Activated CD8-positive, alpha-beta T cell treated with anti-CD3 and anti-CD28 coated beads, Interleukin-2, amount 10 ng/mL, durations not matched to agents 7 days and 5 days (primary cell): ENCODE results near the gene MAN2B2. TPM values are rescaled to one million over a fixed set of nuclear protein-coding genes. Genes with fewer than 3 reads are reported as not detected.

Experiments
- ATAC-seq: fragments of 150-1000 bp; cut with Tn5 transposase; one replicate; pipeline ENCODE4 v1.10.0; 2021; ENCODE audit warnings: moderate library complexity
- CTCF ChIA-PET: fragments of 350-600 bp; sonication (Branson Sonifier 250); formaldehyde crosslinking; loops from one replicate; lab custom pipeline; 2021; ENCODE audit warnings: antibody characterized with exemption; lab: Charles Lee
- POLR2A ChIA-PET: fragments of 350-600 bp; sonication (Branson Sonifier 250); formaldehyde crosslinking; loops from one replicate; lab custom pipeline; 2021; ENCODE audit warnings: antibody characterized with exemption; lab: Charles Lee
- DNase-seq: peaks from one replicate; pipeline ENCODE4 v3.0.0-alpha.2; 2020
- H3K27ac Mint-ChIP-seq: one replicate; pipeline ENCODE4 v1.8.0; 2021; ENCODE audit warnings: mild to moderate bottlenecking, mixed read lengths
- H3K27me3 Mint-ChIP-seq: one replicate; pipeline ENCODE4 v1.8.0; 2021; ENCODE audit warnings: low read depth, mixed read lengths
- H3K36me3 Mint-ChIP-seq: one replicate; pipeline ENCODE4 v1.8.0; 2021; ENCODE audit warnings: low read depth, mixed read lengths
- H3K4me1 Mint-ChIP-seq: one replicate; pipeline ENCODE4 v1.8.0; 2021; ENCODE audit warnings: low read depth, mixed read lengths
- H3K4me3 Mint-ChIP-seq: one replicate; pipeline ENCODE4 v1.8.0; 2021; ENCODE audit warnings: mild to moderate bottlenecking, mixed read lengths
- H3K9me3 Mint-ChIP-seq: one replicate; pipeline ENCODE4 v1.8.0; 2022; ENCODE audit warnings: mixed read lengths; ENCODE audit not compliant: insufficient read depth
- total RNA-seq, 2 experiments: library from RNA; stranded (reverse); gene quantifications; one replicate each; pipeline ENCODE4 v1.2.3, GENCODE V29; 2021

The MAN2B2 gene
- total RNA-seq, 2 experiments from 2014 or later: 27.6 to 29.1 TPM

GRCh38 chr4:6573551-6573950, 1.4 kb upstream of the MAN2B2 start:
- Mint-ChIP-seq H3K4me3 (no peak overlapping the region), H3K27me3 (peaks cover 11% of the 10 kb centered on the region), H3K36me3 (peaks cover 14% of the 10 kb centered on the region), H3K9me3 (no peaks in the 10 kb centered on the region), H3K4me1 (peaks cover 11% of the 10 kb centered on the region), H3K27ac (no peak overlapping the region)
- no peak for DNase-seq
- no peak for ATAC-seq
- ChIA-PET CTCF (interaction anchor here (0.9 to 1.2 kb wide), 2 partner anchors 235 to 575 kb away, joined by 3 to 4 read pairs; no protein-coding TSS in a partner anchor), POLR2A (interaction anchor here (1.2 to 2.1 kb wide), 2 partner anchors 67 to 116 kb away, joined by 4 to 11 read pairs; partner anchors contain the start of gene MRFAP1)

- ATAC-seq: no peak
- DNase-seq: no peak
- Mint-ChIP-seq H3K4me1 (peaks cover 11% of the 10 kb centered on the region), H3K27ac (peak overlapping the region; percentile 83), H3K27me3 (peaks cover 11% of the 10 kb centered on the region), H3K9me3 (no peaks in the 10 kb centered on the region), H3K36me3 (peaks cover 17% of the 10 kb centered on the region), H3K4me3 (peak overlapping the region; percentile 84)
- POLR2A ChIA-PET: interaction anchor here (0.6 to 2.1 kb wide), 4 partner anchors 66 to 1895 kb away, joined by 3 to 11 read pairs (median 4); partner anchors contain the start of gene MRFAP1
- CTCF ChIA-PET: interaction anchor here (1.0 to 1.4 kb wide), 5 partner anchors 116 to 299 kb away, joined by 3 to 7 read pairs (median 3); no protein-coding TSS in a partner anchor
These were observed 823 bp upstream of the MAN2B2 start for GRCh38 chr4:6573986-6574746.

- Mint-ChIP-seq H3K27me3 (peaks cover 11% of the 10 kb centered on the region), H3K9me3 (no peaks in the 10 kb centered on the region), H3K4me1 (peaks cover 11% of the 10 kb centered on the region), H3K36me3 (peaks cover 32% of the 10 kb centered on the region), H3K27ac (peak overlapping the region; percentile 90), H3K4me3 (peak overlapping the region; percentile 84)
- ATAC-seq: no peak
- POLR2A ChIA-PET: interaction anchor here (0.6 to 2.1 kb wide), 4 partner anchors 13 to 98 kb away, joined by 3 to 11 read pairs (median 4); partner anchors contain the start of gene MRFAP1
- CTCF ChIA-PET: interaction anchor here (1.0 to 1.4 kb wide), 2 partner anchors 29 to 142 kb away, joined by 3 to 7 read pairs; no protein-coding TSS in a partner anchor
- no peak for DNase-seq
These were observed 683 bp downstream of the MAN2B2 start for GRCh38 chr4:6575503-6576240.

GRCh38 chr4:6576512-6576911, 1.5 kb downstream of the MAN2B2 start:
- ATAC-seq (no peak), DNase-seq (no peak)
- Mint-ChIP-seq H3K4me3 (no peak overlapping the region), H3K36me3 (peaks cover 40% of the 10 kb centered on the region), H3K4me1 (peaks cover 11% of the 10 kb centered on the region), H3K27ac (no peak overlapping the region), H3K27me3 (peaks cover 8% of the 10 kb centered on the region), H3K9me3 (no peaks in the 10 kb centered on the region)
- CTCF ChIA-PET: no interaction called here
- POLR2A ChIA-PET: interaction anchor here (0.6 to 1.0 kb wide), 2 partner anchors 12 to 1737 kb away, joined by 3 to 4 read pairs; no protein-coding TSS in a partner anchor

GRCh38 chr4:6576932-6577331, 1.9 kb downstream of the MAN2B2 start:
- Mint-ChIP-seq H3K27me3 (peaks cover 5% of the 10 kb centered on the region), H3K4me3 (no peak overlapping the region), H3K9me3 (no peaks in the 10 kb centered on the region), H3K36me3 (peaks cover 43% of the 10 kb centered on the region), H3K27ac (no peak overlapping the region), H3K4me1 (peaks cover 11% of the 10 kb centered on the region)
- ATAC-seq: no peak
- no peak for DNase-seq
- POLR2A ChIA-PET: interaction anchor here (0.6 kb wide), 1 partner anchor 1737 kb away, joined by 3 read pairs; no protein-coding TSS in a partner anchor
- CTCF ChIA-PET: no interaction called here

GRCh38 chr4:6577409-6577808, 2.4 kb downstream of the MAN2B2 start:
- Mint-ChIP-seq H3K9me3 (no peaks in the 10 kb centered on the region), H3K36me3 (peaks cover 47% of the 10 kb centered on the region), H3K27ac (no peak overlapping the region), H3K4me3 (no peak overlapping the region), H3K27me3 (peaks cover 4% of the 10 kb centered on the region), H3K4me1 (peaks cover 11% of the 10 kb centered on the region)
- ATAC-seq: no peak
- DNase-seq: no peak
- ChIA-PET CTCF (no interaction called here), POLR2A (no interaction called here)

GRCh38 chr4:6578221-6578620, 3.2 kb downstream of the MAN2B2 start:
- ChIA-PET CTCF (no interaction called here), POLR2A (interaction anchor here (1.0 kb wide), 1 partner anchor 13 kb away, joined by 3 read pairs; no protein-coding TSS in a partner anchor)
- Mint-ChIP-seq H3K27ac (no peak overlapping the region), H3K4me3 (no peak overlapping the region), H3K27me3 (no peaks in the 10 kb centered on the region), H3K36me3 (peaks cover 54% of the 10 kb centered on the region), H3K9me3 (no peaks in the 10 kb centered on the region), H3K4me1 (peaks cover 11% of the 10 kb centered on the region)
- ATAC-seq (no peak), DNase-seq (no peak)

GRCh38 chr4:6580353-6580752, 5.4 kb downstream of the MAN2B2 start:
- H3K27ac Mint-ChIP-seq: no peak overlapping the region
- ATAC-seq (no peak), DNase-seq (no peak)
- POLR2A ChIA-PET: no interaction called here
- no peak overlapping the region for H3K4me3 Mint-ChIP-seq
- peaks cover 5% of the 10 kb centered on the region for H3K4me1 Mint-ChIP-seq
- no peaks in the 10 kb centered on the region for H3K27me3 Mint-ChIP-seq
- no peaks in the 10 kb centered on the region for H3K9me3 Mint-ChIP-seq
- peaks cover 75% of the 10 kb centered on the region for H3K36me3 Mint-ChIP-seq
- CTCF ChIA-PET: no interaction called here

- no peaks in the 10 kb centered on the region for H3K27me3 Mint-ChIP-seq
- H3K4me3 Mint-ChIP-seq: no peak overlapping the region
- ChIA-PET POLR2A (no interaction called here), CTCF (no interaction called here)
- DNase-seq: no peak
- no peak overlapping the region for H3K27ac Mint-ChIP-seq
- no peak for ATAC-seq
- peaks cover 81% of the 10 kb centered on the region for H3K36me3 Mint-ChIP-seq
- H3K9me3 Mint-ChIP-seq: no peaks in the 10 kb centered on the region
- H3K4me1 Mint-ChIP-seq: no peaks in the 10 kb centered on the region
These were observed 6.7 kb downstream of the MAN2B2 start for GRCh38 chr4:6581566-6582121.

GRCh38 chr4:6582889-6583490, 8.0 kb downstream of the MAN2B2 start:
- peak; percentile 35 for ATAC-seq
- Mint-ChIP-seq H3K36me3 (peaks cover 73% of the 10 kb centered on the region), H3K9me3 (no peaks in the 10 kb centered on the region), H3K27me3 (no peaks in the 10 kb centered on the region), H3K4me3 (no peak overlapping the region), H3K27ac (no peak overlapping the region), H3K4me1 (no peaks in the 10 kb centered on the region)
- no peak for DNase-seq
- CTCF ChIA-PET: no interaction called here
- POLR2A ChIA-PET: no interaction called here

GRCh38 chr4:6584865-6585264, 9.9 kb downstream of the MAN2B2 start:
- ATAC-seq (no peak), DNase-seq (no peak)
- Mint-ChIP-seq H3K27ac (no peak overlapping the region), H3K4me1 (no peaks in the 10 kb centered on the region), H3K4me3 (no peak overlapping the region), H3K9me3 (no peaks in the 10 kb centered on the region), H3K36me3 (peaks cover 59% of the 10 kb centered on the region), H3K27me3 (no peaks in the 10 kb centered on the region)
- ChIA-PET CTCF (no interaction called here), POLR2A (no interaction called here)
